ENCODE measurements around the gene ARL5B. TPM values are rescaled to one million over a fixed set of nuclear protein-coding genes. Genes with fewer than 3 reads are reported as not detected.
A peak's percentile ranks its signal among the peaks of the same experiment; 100 is the strongest.

The ARL5B gene
- total RNA-seq, 2 experiments from 2014 or later = 12.4 to 13.3 TPM

GRCh38 chr10:18690541-18690940 lies 31.3 kb downstream of the ARL5B start:
- POLR2A ChIA-PET = no interaction called here
- no peaks in the 10 kb centered on the region for H3K27me3 ChIP-seq (ENCODE audit: control insufficient read depth in 1 of 2, insufficient read depth in 2 of 2, low read length in 2 of 2)
- H3K27ac ChIP-seq (ENCODE audit: low read depth in 1 of 2, low read length in 2 of 2) = no peak overlapping the region
- CTCF ChIA-PET = no interaction called here
- no peaks in the 10 kb centered on the region for H3K36me3 Mint-ChIP-seq (ENCODE audit: low read depth)
- H3K9me3 Mint-ChIP-seq = no peaks in the 10 kb centered on the region
- no peak overlapping the region for H3K4me3 Mint-ChIP-seq
- DNase-seq (no peak), ATAC-seq (ENCODE audit: poor library complexity) (no peak)
- no peaks in the 10 kb centered on the region for H3K9me3 ChIP-seq (ENCODE audit: control insufficient read depth in 1 of 2, insufficient read depth in 1 of 2, low read length in 2 of 2)
- intact Hi-C loops (cut with DNase I, micrococcal nuclease) = no loop called here
- no peaks in the 10 kb centered on the region for H3K27me3 Mint-ChIP-seq
- no peaks in the 10 kb centered on the region for H3K4me1 Mint-ChIP-seq (ENCODE audit: low read depth)
- no peak for TF ChIP-seq CTCF (IDR thresholded peaks at IDR 0.05)
- no peaks in the 10 kb centered on the region for H3K36me3 ChIP-seq (ENCODE audit: insufficient read depth, low read length)
- no peaks in the 10 kb centered on the region for H3K4me1 ChIP-seq (ENCODE audit: insufficient read depth, low read length)
- no peak overlapping the region for H3K27ac Mint-ChIP-seq
- H3K4me3 ChIP-seq (ENCODE audit: low read length) = no peak overlapping the region

GRCh38 chr10:18699849-18700840 lies 40.9 kb downstream of the ARL5B start:
- Histone ChIP-seq H3K4me1 (ENCODE audit: insufficient read depth, low read length) (no peaks in the 10 kb centered on the region), H3K27ac (ENCODE audit: low read depth in 1 of 2, low read length in 2 of 2) (no peak overlapping the region), H3K36me3 (ENCODE audit: insufficient read depth, low read length) (no peaks in the 10 kb centered on the region), H3K9me3 (ENCODE audit: control insufficient read depth in 1 of 2, insufficient read depth in 1 of 2, low read length in 2 of 2) (no peaks in the 10 kb centered on the region), H3K27me3 (ENCODE audit: control insufficient read depth in 1 of 2, insufficient read depth in 2 of 2, low read length in 2 of 2) (no peaks in the 10 kb centered on the region), H3K4me3 (ENCODE audit: low read length) (no peak overlapping the region)
- DNase-seq (peak in 2 of 14 experiments; percentile 7 to 12), ATAC-seq (ENCODE audit: poor library complexity) (no peak)
- no peak overlapping the region for H3K27ac Mint-ChIP-seq
- H3K27me3 Mint-ChIP-seq = no peaks in the 10 kb centered on the region
- no peak overlapping the region for H3K4me3 Mint-ChIP-seq
- CTCF ChIA-PET = no interaction called here
- intact Hi-C loops (cut with DNase I, micrococcal nuclease) = no loop called here
- POLR2A ChIA-PET = no interaction called here
- H3K4me1 Mint-ChIP-seq (ENCODE audit: low read depth) = no peaks in the 10 kb centered on the region
- H3K36me3 Mint-ChIP-seq (ENCODE audit: low read depth) = no peaks in the 10 kb centered on the region
- H3K9me3 Mint-ChIP-seq = no peaks in the 10 kb centered on the region
- no peak for TF ChIP-seq CTCF (IDR thresholded peaks at IDR 0.05)

DNA sequence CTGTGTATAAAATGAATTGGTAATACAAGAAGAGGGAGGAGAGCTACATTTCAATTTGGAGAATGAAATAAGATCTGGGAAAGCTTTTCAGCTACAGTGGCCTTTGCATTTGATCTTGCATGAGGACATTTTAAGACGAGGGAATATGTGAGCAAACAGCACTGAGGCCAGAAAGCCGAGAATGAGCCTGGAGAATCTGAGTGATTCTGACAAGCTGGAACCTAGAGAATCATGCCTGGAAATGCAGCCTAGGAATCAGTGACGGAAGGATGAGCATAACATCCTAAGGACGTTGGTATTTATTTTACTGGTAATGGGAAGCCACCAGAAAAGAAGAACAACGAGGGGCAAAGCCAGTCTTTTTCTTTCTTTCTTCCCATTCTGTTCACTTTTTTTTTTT lies 44.3 kb downstream of the ARL5B start:
- Histone ChIP-seq H3K4me1 (ENCODE audit: insufficient read depth, low read length) (no peaks in the 10 kb centered on the region), H3K4me3 (ENCODE audit: low read length) (no peak overlapping the region), H3K27me3 (ENCODE audit: control insufficient read depth in 1 of 2, insufficient read depth in 2 of 2, low read length in 2 of 2) (no peaks in the 10 kb centered on the region), H3K36me3 (ENCODE audit: insufficient read depth, low read length) (no peaks in the 10 kb centered on the region), H3K27ac (ENCODE audit: low read depth in 1 of 2, low read length in 2 of 2) (no peak overlapping the region), H3K9me3 (ENCODE audit: control insufficient read depth in 1 of 2, insufficient read depth in 1 of 2, low read length in 2 of 2) (no peaks in the 10 kb centered on the region)
- no peak overlapping the region for H3K4me3 Mint-ChIP-seq
- ATAC-seq (ENCODE audit: poor library complexity) = no peak
- no peak for DNase-seq
- intact Hi-C loops (cut with DNase I, micrococcal nuclease) = no loop called here
- no peaks in the 10 kb centered on the region for H3K4me1 Mint-ChIP-seq (ENCODE audit: low read depth)
- POLR2A ChIA-PET = no interaction called here
- CTCF ChIA-PET = no interaction called here
- H3K36me3 Mint-ChIP-seq (ENCODE audit: low read depth) = no peaks in the 10 kb centered on the region
- no peak for TF ChIP-seq CTCF (IDR thresholded peaks at IDR 0.05)
- H3K27ac Mint-ChIP-seq = no peak overlapping the region
- no peaks in the 10 kb centered on the region for H3K9me3 Mint-ChIP-seq
- no peaks in the 10 kb centered on the region for H3K27me3 Mint-ChIP-seq
